Peyer's patch (tissue), 4 donors: Measurements from ENCODE around the gene AMBP. TPM values are rescaled to one million over a fixed set of nuclear protein-coding genes. Genes with fewer than 3 reads are reported as not detected.

Experiments
- DNase-seq, 3 donors: peaks; one replicate each; pipeline ENCODE4 v3.0.0-alpha.2; 2017 to 2019
- H3K27ac ChIP-seq, 4 donors: fragments of 200-600 bp; sonication (generic); one replicate each; pipeline ENCODE4 v1.5.1; 2016 to 2019
- H3K27me3 ChIP-seq, 2 donors: fragments of 200-600 bp; sonication (generic); one replicate each; pipeline ENCODE4 v1.5.1; 2019
- H3K36me3 ChIP-seq, 3 donors: fragments of 200-600 bp; sonication (generic); one replicate each; pipeline ENCODE4 v1.5.1; 2016 to 2019
- H3K4me1 ChIP-seq, 4 donors: fragments of 200-600 bp; sonication (generic); one replicate each; pipeline ENCODE4 v1.5.1; 2016 to 2019
- H3K4me3 ChIP-seq, 4 donors: fragments of 200-600 bp; sonication (generic); 1 replicate in 3 of 4; 2 replicates in 1 of 4; pipeline ENCODE4 v1.5.1; 2016 to 2019; ENCODE audit warnings: mild to moderate bottlenecking in 1 of 4
- H3K9me3 ChIP-seq, 4 donors: fragments of 200-600 bp; sonication (generic); one replicate each; pipeline ENCODE4 v1.5.1; 2016 to 2019; ENCODE audit warnings: mild to moderate bottlenecking in 1 of 4
- CTCF ChIP-seq, 6 experiments: fragments of 450-650 bp in 4 of 6; fragments of 200-600 bp in 2 of 6; sonication (generic) in 1 of 6; IDR thresholded peaks; one replicate each; pipeline ENCODE4 v1.5.1; 2017 to 2019; ENCODE audit warnings: antibody characterized with exemption in 6 of 6, mild to moderate bottlenecking in 3 of 6, moderate library complexity in 1 of 6
- POLR2A ChIP-seq, 2 donors: fragments of 450-650 bp; IDR thresholded peaks; one replicate each; pipeline ENCODE4 v1.5.1; 2017; ENCODE audit warnings: antibody characterized with exemption in 2 of 2, mild to moderate bottlenecking in 2 of 2, moderate library complexity in 2 of 2
- total RNA-seq, 4 donors: library from RNA; depleted of rRNA; stranded (reverse); fragments of >200 nt; gene quantifications; one replicate each; pipeline ENCODE4 v1.1.0, GENCODE V29; 2016

The AMBP gene
- total RNA-seq, 4 donors from 2014 or later = 4.4 TPM; not detected in 3

GRCh38 chr9:114054191-114054690 lies 23.9 kb downstream of the AMBP start:
- peaks cover 0 to 7% (median 0%) of the 10 kb centered on the region in 3 donors for H3K36me3 ChIP-seq
- TF ChIP-seq POLR2A (IDR thresholded peaks at IDR 0.05) (no peak), CTCF (IDR thresholded peaks at IDR 0.05) (no peak)

GRCh38 chr9:114053246-114054005 lies 24.7 kb downstream of the AMBP start:
- DNase-seq = peak in 1 of 3 donors; percentile 13
- Histone ChIP-seq H3K9me3 (no peaks in the 10 kb centered on the region), H3K27me3 (no peaks in the 10 kb centered on the region), H3K4me3 (no peak overlapping the region), H3K4me1 (no peaks in the 10 kb centered on the region), H3K27ac (no peak overlapping the region), H3K36me3 (peaks cover 0 to 14% (median 0%) of the 10 kb centered on the region in 3 donors)
- TF ChIP-seq CTCF (IDR thresholded peaks at IDR 0.05) (no peak), POLR2A (IDR thresholded peaks at IDR 0.05) (no peak)

More at GRCh38 chr9:114054191-114054690, 23.9 kb downstream of the AMBP start:
- no peak overlapping the region for H3K4me3 ChIP-seq
- no peaks in the 10 kb centered on the region for H3K27me3 ChIP-seq
- DNase-seq = peak in 1 of 3 donors; percentile 6
- H3K4me1 ChIP-seq = no peaks in the 10 kb centered on the region
- H3K27ac ChIP-seq = no peak overlapping the region
- no peaks in the 10 kb centered on the region for H3K9me3 ChIP-seq

- TF ChIP-seq CTCF (IDR thresholded peaks at IDR 0.05) (no peak), POLR2A (IDR thresholded peaks at IDR 0.05) (no peak)
- no peak overlapping the region for H3K27ac ChIP-seq
- peaks cover 0 to 14% (median 0%) of the 10 kb centered on the region in 3 donors for H3K36me3 ChIP-seq
- peak in 1 of 3 donors; percentile 3 for DNase-seq
- no peaks in the 10 kb centered on the region for H3K4me1 ChIP-seq
- no peaks in the 10 kb centered on the region for H3K9me3 ChIP-seq
- no peak overlapping the region for H3K4me3 ChIP-seq
- H3K27me3 ChIP-seq = no peaks in the 10 kb centered on the region
Observed at GRCh38 chr9:114051706-114052105, 26.4 kb downstream of the AMBP start.

- H3K9me3 ChIP-seq = no peaks in the 10 kb centered on the region
Observed at GRCh38 chr9:114051281-114051680, 26.8 kb downstream of the AMBP start.

GRCh38 chr9:114050646-114051045 lies 27.5 kb downstream of the AMBP start:
- peak in 1 of 3 donors; percentile 5 for DNase-seq
- no peak overlapping the region for H3K4me3 ChIP-seq
- H3K27me3 ChIP-seq = no peaks in the 10 kb centered on the region
- no peak overlapping the region for H3K27ac ChIP-seq
- no peaks in the 10 kb centered on the region for H3K9me3 ChIP-seq
- peaks cover 0 to 14% (median 0%) of the 10 kb centered on the region in 3 donors for H3K36me3 ChIP-seq
- H3K4me1 ChIP-seq = no peaks in the 10 kb centered on the region
- TF ChIP-seq CTCF (IDR thresholded peaks at IDR 0.05) (no peak), POLR2A (IDR thresholded peaks at IDR 0.05) (no peak)

More at GRCh38 chr9:114051281-114051680, 26.8 kb downstream of the AMBP start:
- Histone ChIP-seq H3K4me1 (no peaks in the 10 kb centered on the region), H3K27me3 (no peaks in the 10 kb centered on the region), H3K36me3 (peaks cover 0 to 14% (median 0%) of the 10 kb centered on the region in 3 donors), H3K4me3 (no peak overlapping the region), H3K27ac (no peak overlapping the region)
- no peak for TF ChIP-seq POLR2A (IDR thresholded peaks at IDR 0.05)
- peak in 1 of 3 donors; percentile 0 for DNase-seq

GRCh38 chr9:114050226-114050568 lies 27.9 kb downstream of the AMBP start:
- no peak for TF ChIP-seq POLR2A (IDR thresholded peaks at IDR 0.05)
- no peak for TF ChIP-seq CTCF (IDR thresholded peaks at IDR 0.05)
- Histone ChIP-seq H3K4me3 (no peak overlapping the region), H3K4me1 (no peaks in the 10 kb centered on the region), H3K27ac (no peak overlapping the region), H3K36me3 (peaks cover 0 to 14% (median 0%) of the 10 kb centered on the region in 3 donors), H3K27me3 (no peaks in the 10 kb centered on the region), H3K9me3 (no peaks in the 10 kb centered on the region)
- peak in 1 of 3 donors; percentile 1 for DNase-seq
